NCI-H446 (cell line): ENCODE results near the gene AKT2.
A peak's percentile ranks its signal among the peaks of the same experiment; 100 is the strongest.

ENCODE experiments used
- DNase-seq, 2 experiments: peaks; one replicate each; lab custom pipeline; 2025; lab: John Stamatoyannopoulos, UW

The AKT2 gene

GRCh38 chr19:40300668-40301067, 15.5 kb upstream of the AKT2 start:
- DNase-seq, result no peak

DNA sequence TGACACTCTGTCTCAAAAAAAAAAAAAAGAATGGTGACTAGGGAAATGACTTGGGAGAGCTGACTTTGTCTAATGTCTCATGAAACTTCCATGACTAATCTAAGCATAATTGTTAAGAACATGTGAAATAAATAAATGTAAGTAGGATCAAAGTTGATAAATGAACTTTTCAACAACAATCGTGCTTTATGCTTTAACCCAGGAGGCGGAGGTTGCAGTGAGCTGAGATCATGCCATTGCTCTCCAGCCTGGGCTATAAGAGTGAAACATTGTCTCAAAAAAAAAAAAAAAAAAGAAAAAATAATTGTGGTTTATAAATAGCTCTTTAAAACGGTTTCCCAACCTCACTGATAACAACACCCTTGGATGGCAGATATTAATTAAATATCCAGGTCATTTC, 12.9 kb upstream of the AKT2 start:
- DNase-seq, result no peak

DNA sequence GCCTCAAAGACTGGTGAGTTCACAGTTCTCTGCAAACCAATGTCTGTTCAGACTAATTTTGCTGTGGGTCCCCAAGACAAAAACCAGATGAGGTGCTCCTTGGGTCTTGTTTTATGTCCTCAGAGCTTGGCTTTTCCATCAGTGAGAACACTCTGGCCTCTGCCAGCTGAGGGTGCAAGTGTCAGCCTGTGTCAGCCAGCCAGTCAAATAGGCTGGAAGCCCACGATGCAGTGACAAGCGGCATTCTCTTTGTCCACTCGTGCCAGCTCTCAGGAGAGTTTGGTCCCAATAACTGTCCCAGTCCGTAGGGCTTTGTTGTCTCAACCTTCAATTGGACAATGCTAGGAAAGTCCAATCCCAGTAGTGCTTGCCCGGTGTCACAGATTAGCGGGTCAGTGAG, 9.4 kb upstream of the AKT2 start:
- no peak for DNase-seq

DNA sequence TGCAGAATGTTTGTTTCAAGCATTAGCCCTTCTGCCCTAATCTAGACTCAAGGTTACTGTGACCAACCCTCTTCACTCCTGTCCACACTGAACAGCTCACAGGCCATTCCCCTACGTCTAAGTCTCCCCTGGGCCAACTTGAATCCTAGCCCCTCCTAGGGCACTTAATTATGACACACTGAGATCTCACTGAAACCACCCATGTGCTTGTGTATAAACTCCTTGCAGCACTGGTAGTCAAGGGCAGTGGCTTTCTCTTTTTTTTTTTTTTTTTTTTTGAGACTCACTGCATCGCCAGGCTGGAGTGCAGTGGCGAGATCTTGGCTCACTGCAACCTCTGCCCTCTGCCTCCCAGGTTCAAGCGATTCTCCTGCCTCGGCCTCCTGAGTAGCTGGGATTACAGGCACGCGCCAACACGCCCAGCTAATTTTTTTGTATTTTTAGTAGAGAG, 1.9 kb upstream of the AKT2 start:
- no peak for DNase-seq

- no peak for DNase-seq
These were observed 1.3 kb upstream of the AKT2 start for GRCh38 chr19:40286235-40286970.

DNA sequence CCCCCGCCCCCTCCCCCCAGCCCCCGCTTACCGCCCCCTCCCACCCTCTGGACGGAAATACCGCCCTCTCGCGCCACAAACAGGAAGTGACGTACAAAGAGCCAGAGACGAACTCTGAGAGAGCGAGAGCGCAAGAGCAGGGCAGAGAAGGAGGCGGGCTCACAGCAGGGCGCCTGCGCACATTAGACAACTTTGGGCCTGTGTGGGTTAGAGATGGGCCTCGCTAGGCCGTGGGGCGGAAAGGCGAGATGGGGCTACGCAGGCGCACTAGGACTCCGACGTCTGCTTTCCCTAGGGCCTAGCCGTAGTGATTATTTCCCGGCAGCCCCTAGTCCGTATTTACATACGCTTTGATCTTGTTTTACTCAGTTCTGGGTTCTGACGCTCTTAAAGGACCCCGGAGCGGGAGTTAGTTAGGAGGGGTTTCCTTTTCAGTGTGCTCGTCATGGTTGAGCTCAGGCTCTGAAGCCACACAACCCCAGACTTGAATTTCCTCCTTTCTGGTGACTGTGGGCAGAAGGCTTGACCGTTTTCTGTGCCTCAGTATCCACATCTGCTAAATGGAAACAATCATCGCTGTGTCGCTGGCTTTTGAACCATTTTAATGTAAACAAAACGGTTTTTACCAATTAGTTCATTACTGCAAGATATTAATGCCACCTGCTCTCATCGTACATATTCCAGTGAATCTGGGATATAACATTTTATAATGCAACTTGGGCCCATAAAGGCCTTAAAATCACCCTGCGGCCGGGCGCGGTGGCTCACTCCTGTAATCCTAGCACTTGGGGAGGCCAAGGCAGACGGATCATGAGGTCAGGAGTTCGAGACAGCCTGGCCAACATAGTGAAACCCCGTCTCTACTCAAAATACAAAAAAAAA, 449 bp upstream of the AKT2 start:
- peak; percentile 99 to 100 for DNase-seq

GRCh38 chr19:40284251-40284500, 969 bp downstream of the AKT2 start:
- no peak for DNase-seq

DNA sequence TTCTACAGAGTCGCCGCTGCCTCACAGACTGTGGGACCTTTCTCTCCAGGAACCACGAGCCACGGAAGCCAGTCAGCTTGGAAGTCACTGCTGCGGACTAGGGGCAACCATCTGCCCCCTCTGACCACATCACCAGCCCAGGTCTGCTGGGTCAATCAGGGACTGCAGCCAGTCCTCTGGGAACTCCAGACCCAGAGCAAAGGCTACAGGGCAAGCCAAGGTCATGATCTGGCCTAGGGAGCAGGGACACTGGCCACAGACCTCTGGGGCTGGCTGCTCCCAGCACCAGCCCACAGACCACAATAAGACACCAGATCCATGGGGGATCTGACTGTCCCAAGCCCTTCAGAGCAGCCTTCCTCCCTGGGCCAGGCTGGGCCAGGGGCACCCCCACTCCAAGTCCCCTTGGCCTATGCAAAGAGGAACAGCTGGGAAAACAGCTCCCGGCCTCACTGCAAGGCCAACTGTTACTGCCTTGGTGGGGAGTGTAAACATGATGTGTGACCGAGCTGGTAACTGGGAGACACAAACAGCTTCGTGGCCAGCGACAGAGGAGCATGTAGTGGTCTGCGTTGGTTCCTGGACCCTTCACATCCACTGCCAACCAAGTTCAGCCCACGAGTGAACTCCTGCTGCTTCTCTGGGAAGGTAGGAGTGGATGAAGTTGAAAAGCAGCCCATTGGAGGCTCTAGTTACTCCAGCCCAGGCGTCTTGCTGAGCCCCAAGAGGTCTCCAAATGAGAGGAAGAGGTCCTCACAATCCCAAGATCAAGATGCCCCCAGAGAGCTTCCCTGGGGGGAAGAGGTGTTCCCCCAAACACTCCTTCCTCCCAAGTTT, 1.5 kb downstream of the AKT2 start:
- DNase-seq, result no peak

DNA sequence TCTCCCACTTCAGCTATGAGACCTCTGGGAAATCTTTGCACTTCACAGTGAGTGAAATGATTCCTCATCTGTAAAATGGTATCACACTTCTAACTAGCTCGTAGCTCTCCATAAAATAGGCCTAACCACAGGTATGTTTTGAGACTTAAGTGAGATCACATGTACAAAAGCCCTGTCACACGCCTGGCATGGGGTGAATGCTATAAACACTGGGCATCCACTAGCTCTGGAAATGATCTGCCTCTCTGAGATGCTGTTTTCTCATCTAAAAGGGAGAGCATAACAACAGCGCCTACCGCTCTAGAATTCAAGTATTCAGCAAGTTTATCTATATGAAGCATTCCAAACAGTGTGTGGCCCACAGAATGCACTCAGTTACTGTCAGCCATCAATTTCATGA, 2.2 kb downstream of the AKT2 start:
- DNase-seq, result no peak

DNA sequence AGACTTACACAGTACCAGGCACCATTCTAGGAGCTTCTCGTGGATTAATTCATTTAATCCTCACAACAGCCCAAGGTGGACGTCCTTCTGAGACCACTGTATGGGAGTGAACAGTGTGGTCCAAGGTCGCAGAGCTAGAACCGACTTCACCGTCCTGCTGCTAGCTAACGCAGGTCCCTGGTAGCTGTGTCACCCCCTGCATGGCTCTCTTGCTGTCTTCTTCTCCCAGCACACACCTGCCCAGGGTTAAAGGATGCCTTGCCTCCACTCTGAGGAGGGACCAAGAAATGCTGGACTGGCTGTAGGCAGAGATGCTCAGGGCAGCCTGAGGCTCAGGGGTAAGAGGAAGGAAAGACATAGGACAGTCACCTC, 3.0 kb downstream of the AKT2 start:
- DNase-seq, result no peak

GRCh38 chr19:40281381-40282208, 3.5 kb downstream of the AKT2 start:
- no peak for DNase-seq

- DNase-seq, result no peak
These were observed 4.4 kb downstream of the AKT2 start for GRCh38 chr19:40280608-40281221.

- DNase-seq, result no peak
These were observed 5.2 kb downstream of the AKT2 start for GRCh38 chr19:40279761-40280607.

- no peak for DNase-seq
These were observed 6.0 kb downstream of the AKT2 start for GRCh38 chr19:40279120-40279551.

- no peak for DNase-seq
These were observed 6.6 kb downstream of the AKT2 start for GRCh38 chr19:40278361-40279035.

DNA sequence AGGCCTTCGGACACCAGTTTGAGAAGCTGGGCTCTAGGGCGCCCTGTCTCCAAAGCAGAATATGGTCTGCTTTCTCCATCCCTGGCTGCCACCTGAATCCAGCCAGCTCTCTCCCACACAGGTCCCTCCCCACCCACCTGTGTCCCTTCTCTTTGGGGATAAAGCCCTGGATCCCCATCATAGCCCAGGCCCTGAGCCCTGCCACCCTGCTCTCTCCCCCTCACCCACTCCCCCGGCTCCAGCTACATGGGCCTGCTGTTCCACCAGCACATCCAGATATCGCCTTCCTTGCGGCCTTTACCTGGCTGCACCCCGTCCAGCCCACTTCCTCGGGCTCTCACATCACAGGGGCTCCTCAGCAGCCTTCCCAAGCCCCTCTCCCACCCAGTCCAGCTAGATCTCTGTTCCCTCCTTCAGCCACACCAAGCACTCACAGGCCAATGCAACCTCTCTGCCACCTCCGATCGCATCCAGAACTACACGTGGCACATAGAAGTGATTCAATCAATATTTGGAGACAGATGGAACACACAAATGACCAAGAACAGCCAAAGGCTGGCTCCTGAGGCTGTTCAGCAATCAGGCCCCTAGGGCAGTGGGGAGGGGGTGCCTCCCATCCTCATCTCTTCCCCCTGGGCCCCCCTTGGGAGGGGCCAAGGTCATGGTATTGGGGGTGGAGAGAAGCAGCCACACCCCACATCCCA, 7.6 kb downstream of the AKT2 start:
- DNase-seq, result no peak

DNA sequence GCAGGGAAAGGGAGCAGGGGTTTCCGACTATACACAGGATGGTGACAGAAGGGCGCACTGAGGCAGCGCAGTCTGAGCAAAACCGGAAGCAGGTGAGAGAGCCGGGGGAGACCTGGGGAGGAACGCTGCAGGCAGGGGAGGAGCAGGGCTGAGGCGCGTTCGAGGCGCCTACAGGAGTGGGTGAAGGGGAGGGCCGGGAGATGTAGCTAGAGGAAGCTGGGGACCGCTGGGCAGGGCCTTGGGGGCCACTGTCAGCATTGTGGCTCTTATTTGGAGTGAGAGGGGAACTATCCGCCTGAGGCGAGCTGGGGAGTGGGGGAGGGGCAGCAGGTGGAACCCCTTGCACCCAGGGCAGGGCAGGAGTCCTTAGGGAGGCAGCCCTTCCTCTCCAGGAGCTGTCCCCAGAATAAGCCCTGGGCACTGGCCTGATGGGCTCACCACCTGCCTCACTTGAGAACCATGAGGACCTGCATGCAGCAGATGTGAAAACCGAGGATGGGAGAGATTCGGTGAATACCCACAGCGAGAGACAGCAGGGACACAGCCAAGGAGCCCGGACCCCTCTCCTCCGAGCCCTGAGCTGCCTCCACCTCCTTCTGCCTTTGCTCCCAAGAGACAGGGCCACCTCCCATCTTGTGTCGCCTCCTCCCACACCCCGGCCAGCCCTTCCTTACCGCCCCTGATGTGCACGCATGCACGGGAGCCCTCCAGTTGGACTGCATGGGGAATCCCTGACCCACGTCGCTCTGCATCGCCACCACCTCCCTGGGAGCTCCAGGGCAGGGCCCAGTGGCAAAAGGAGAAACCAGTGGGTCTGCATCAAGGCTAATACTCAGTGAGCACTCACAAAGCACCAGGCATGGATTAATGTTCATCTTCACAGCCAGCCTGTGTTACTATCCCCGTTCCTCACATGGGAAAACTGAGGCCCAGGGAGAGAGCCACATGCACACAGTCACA, 10.3 kb downstream of the AKT2 start:
- no peak for DNase-seq
